OCI-M2 (cell line): ENCODE measurements around the gene MAP2K5.

Experiments
- DNase-seq: peaks from one replicate; lab custom pipeline; 2025; ENCODE audit not compliant: unreplicated experiment; lab: John Stamatoyannopoulos, UW

MAP2K5 gene

GRCh38 chr15:67719330-67719959 lies 176.9 kb downstream of the MAP2K5 start:
- DNase-seq = no peak

GRCh38 chr15:67720556-67721175 lies 178.2 kb downstream of the MAP2K5 start:
- DNase-seq = no peak

- no peak for DNase-seq
Observed at GRCh38 chr15:67722030-67722817, 179.7 kb downstream of the MAP2K5 start.

DNA sequence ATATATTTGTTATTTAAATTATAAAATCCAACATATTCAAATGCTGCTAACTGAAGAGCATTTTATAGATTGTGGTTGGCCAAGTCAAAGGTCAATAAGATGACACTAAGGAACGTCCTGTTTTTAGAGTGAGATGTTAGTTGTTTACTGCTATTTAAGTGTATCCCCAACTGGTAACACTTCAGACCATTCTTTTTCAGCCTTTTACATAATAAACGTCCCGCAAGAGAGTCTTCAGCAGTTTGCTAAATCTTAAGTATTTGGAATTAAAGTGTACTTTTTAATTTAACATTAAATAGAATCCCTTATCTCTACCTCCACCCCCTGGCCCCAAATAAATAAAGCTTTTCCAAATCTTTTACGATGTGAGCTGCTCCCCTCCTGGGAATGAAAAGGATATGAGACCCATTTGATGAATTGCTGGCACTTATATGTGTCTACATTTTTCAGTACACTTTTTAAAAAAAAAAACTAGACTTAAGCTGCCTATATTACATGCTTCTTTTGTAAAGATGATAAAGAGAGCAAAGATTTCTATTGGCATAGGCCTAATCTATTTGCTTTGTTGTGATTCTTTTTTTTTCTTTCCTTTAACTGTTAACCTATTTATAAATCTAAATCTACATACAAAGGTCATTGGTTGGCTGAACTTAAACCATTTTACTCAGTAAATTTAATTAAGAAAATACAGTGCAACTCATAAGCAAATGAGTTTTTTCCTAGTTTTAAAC lies 181.0 kb downstream of the MAP2K5 start:
- no peak for DNase-seq

DNA sequence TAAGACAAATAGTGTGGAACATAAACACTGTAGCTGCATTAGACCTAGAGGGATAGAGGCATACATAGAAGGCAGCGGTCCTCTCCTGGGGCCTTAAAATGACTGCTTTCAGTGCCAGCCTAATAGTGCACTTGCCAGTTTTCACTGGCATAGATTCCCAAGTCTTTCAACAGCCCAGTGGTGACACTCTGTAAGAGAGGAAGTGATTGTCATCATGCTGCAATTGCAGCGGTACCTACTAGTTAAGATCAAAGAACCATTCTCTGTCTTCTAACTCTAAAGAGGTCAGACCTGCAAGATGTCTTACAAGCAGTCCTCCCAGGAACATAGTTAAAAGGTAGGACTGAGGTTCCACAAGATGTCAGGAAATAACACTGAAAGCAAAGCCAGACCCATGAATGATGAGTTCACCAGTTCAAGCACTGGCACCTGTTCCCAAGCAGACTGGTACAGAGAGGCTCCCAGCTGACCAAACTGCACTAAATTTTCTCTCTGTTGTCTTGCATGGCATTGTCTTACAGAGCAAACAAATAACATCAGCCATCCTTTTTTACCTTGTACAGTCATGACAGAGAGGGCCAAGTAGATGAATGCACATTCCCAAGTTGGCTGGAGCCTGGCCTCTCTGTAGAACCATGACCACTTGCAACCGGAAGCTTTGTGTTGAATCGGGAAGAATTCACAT lies 182.3 kb downstream of the MAP2K5 start:
- DNase-seq = no peak

DNA sequence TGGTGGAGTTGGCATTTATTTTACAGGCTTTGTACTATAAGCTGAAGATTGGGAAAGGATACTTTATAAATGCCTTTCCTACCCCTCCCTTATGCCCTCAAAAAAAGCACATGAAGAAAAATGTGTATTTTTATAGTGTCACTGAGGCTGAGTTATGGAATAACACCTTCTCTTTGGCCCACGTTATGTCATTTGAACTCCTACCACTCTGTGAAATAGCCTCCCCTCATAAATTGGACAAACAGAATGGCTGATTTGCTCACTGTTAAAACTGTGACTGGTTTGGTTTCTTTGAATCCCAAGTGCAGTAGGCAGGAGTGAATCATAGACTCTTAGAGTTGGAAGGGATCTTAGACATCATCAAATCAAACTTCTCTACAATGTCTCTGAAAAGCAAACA lies 187.6 kb downstream of the MAP2K5 start:
- DNase-seq = no peak

GRCh38 chr15:67731112-67731721 lies 188.7 kb downstream of the MAP2K5 start:
- no peak for DNase-seq

DNA sequence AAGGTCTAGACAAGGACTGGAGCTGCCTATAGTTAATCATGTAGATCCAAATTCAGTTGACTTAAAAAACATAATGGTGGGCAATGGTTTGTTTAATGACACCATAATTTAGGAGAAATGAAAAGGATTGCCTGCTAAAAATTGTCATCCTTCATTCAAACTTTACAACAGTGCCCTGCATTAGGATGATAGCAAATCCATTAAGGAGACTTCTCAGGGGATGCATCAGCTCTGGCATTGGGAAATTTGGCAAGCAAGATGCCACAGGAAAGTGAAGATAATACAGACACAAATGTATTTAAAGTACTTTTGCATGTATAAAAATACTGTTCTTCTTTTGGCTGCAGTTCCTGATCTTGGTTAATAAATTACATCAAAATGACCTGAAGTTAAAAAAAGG lies 189.7 kb downstream of the MAP2K5 start:
- DNase-seq = no peak

GRCh38 chr15:67732671-67733374 lies 190.3 kb downstream of the MAP2K5 start:
- DNase-seq = no peak

GRCh38 chr15:67735896-67736295 lies 193.4 kb downstream of the MAP2K5 start:
- no peak for DNase-seq

DNA sequence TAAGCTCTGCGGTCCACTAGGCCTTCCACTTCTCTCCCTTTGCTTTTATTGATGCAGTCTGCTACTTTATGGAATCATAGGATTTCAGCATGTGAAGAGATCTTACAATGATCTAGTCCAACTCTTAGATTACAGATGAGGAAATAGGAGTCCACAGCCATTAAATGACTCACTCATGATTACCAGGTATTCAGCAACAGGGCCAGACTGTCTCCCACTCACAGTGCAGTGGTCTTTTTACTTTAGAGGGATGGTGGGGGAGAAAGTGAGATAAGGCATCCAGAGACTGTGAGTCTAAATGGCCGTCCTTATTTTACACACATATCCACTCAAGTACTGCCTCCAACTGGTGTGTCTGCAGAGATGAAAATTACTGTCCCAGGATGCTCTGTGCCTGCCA lies 194.3 kb downstream of the MAP2K5 start:
- no peak for DNase-seq

GRCh38 chr15:67738056-67738455 lies 195.6 kb downstream of the MAP2K5 start:
- no peak for DNase-seq

- no peak for DNase-seq
Observed at GRCh38 chr15:67740405-67740804, 197.9 kb downstream of the MAP2K5 start.

DNA sequence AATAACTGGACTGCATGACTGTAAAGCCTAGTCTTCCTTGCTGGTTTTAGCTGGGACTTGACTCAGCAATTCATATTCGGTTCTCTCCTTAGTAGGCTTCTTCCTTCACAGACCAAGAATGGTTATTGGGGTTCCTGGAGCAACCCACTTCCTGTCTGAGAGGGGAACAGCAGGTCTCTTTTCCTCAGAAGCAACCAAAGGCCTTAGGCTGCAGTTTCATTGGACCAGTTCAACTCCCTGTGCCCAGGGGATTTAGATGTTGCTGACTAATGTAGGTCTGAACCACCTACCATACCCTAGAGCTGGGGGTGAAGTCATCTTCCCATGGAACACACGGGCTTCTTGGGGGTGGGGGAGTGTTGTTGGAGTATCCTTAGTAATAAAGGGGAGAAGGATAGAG lies 198.8 kb downstream of the MAP2K5 start:
- DNase-seq = no peak

GRCh38 chr15:67743558-67743957 lies 201.1 kb downstream of the MAP2K5 start:
- DNase-seq = no peak

DNA sequence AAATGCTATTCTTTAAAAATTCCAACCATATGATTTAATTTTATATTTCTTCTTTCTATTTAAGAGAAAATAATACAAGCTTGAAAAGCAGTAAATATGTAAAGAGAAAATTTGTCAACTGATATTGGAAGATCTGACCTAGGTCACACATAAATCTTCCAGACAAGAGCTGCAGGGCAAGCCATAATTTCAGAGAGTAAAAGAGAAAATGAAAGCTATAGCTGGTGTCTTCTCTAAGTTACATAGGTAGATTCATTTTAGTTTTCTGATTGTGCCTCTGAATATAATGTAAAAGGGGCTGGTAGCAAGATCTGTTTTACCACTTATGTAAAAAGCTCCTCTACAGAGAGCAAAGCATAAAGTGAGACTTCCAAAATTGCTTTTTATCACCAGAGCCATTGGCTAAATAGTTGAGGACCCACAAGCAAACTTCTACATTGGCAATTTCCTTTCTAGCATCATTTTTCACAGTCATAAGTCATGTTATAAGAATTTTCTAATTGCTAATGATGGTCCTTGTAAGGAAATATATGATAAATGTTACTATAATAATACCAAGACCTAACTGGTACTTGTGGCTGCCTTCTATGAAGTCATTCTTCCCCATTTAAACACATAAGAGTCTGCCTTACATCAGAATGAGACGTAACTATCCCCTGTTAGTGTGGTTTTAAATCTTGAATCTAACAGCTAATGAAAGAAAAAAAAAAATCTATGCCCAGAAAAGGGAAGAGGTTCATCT lies 202.0 kb downstream of the MAP2K5 start:
- no peak for DNase-seq

DNA sequence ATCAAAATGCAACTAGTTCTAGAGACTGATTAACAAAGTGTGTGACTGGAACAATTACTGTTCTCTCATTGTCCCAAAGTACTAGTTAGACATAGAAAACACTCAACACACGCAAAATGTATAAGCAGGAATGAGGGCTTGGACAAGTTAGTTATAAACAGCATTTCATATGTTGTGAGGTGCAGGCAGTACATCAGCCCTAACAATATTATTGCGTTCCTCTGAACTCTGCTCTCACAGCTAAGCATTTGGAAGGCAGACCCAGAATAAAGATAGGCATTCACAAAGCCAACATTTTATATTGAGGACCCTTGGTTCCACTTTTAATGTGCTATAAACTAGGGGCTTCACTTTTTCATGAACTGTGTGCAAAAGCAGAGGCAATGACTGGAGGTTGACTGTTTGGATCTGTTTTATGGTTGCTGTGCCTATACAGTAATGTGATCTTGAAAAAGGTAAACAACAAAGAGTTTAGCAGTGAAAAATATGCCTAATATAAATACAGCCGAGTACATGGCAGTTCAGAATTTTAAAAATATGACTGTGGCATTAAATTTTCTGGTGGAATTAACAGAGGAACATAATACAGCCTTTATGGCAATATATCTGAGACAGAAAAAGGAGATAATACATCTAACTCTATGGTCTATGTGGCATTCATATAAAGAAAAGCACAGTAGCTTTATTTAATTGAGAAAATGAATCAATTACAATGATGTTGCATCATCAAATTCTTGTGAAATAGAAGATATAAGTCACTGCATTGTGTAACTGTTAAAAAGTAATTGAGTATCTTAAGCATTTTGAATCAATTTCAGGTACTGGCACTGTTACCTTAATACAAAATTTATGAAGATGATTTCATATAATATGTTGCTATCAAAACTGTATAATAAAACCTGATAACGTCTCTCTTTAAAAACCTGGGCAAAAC lies 202.8 kb downstream of the MAP2K5 start:
- no peak for DNase-seq

GRCh38 chr15:67746022-67746421 lies 203.5 kb downstream of the MAP2K5 start:
- DNase-seq = no peak
